ENCODE results near the gene KRT74. TPM values are rescaled to one million over a fixed set of nuclear protein-coding genes. Genes with fewer than 3 reads are reported as not detected.

The KRT74 gene
- total RNA-seq, 2 experiments from 2014 or later = not detected

DNA sequence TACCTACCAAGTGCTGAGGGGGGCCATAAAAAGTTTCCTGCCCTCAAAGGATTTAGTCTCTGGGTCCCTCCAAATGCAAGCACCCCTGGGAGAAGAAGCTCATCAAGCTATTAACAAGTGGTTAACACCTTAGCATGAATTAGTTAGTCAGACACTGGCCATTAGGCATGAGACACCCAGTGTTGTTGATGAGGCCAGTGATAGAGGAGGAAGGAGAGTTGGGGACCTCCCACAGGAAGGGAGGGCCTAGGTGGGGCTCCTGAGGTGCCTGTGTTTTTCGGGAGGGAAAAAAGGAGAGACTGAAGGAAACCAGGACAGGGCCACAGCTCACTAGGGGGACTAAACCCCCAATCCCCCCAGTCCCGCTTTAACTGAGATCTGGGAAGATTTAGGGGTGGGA is 16.2 kb downstream of the KRT74 start:
- H3K4me1 Mint-ChIP-seq = peaks cover 2% of the 10 kb centered on the region
- H3K9me3 Mint-ChIP-seq = no peaks in the 10 kb centered on the region
- H3K27ac Mint-ChIP-seq = no peak overlapping the region
- H3K27me3 Mint-ChIP-seq = peaks cover 22% of the 10 kb centered on the region
- no peak for DNase-seq
- ChIA-PET POLR2A (no interaction called here), CTCF (no interaction called here)
- H3K36me3 Mint-ChIP-seq (ENCODE audit: low read depth) = no peaks in the 10 kb centered on the region
- no peak overlapping the region for H3K4me3 Mint-ChIP-seq

DNA sequence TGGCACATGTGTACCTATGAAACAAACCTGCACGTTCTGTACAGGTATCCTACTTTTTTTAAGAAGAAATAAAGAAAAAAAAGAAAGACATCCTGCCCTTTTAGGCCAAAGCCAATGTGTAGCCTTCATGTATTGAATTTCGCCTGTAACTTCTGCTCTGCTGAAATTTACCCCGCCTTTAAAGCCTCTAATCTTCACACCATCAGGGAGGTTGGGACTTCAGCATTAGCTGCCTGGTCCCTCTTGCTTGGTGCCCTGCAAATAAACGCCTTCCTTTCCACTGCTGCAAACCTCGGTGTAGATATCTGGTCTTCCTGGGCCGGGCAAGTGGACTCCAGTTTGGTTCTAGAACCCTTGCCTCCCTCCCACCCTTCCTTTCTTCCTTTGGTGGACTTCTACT is 18.1 kb downstream of the KRT74 start:
- ChIA-PET CTCF (no interaction called here), POLR2A (no interaction called here)
- Mint-ChIP-seq H3K36me3 (ENCODE audit: low read depth) (no peaks in the 10 kb centered on the region), H3K27me3 (peaks cover 23% of the 10 kb centered on the region), H3K4me1 (peaks cover 2% of the 10 kb centered on the region), H3K9me3 (no peaks in the 10 kb centered on the region), H3K4me3 (no peak overlapping the region), H3K27ac (no peak overlapping the region)
- DNase-seq = no peak

DNA sequence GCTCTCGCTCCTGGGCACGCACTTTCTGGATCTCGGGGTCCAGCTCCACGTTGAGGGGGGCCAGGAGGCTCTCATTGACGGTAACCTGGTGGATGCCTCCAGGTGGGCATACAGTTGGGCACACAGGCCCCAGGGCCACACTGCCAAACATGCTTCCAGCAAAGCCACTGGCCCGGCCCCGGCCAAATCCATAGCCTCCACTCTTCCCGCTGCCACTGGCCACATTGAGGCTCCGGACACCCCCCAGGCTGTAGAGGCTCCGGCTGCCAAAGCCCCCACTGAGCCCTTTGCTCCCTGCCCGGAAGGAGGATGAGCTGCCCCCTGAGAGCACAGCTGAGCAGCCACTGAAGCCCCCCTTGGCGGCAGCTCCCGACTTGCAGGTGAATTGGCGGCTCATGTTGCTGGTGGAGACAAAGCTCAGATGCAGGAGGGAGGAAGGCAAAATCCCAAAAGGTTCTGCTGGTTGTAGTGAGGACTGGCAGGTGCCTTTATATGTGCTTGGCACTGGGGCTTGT is 20.9 kb downstream of the KRT74 start, which contains the start of gene KRT71:
KRT71 (minus strand) TSS at position 465 of the 515 bp plus-strand sequence; CDS start at position 397, 68 bp downstream.
- Mint-ChIP-seq H3K4me1 (peaks cover 2% of the 10 kb centered on the region), H3K36me3 (ENCODE audit: low read depth) (no peaks in the 10 kb centered on the region), H3K9me3 (no peaks in the 10 kb centered on the region), H3K4me3 (no peak within 1 kb of the TSS), H3K27ac (no peak within 1 kb of the TSS), H3K27me3 (peaks cover 19% of the 10 kb centered on the region)
- POLR2A ChIA-PET = no interaction called here
- DNase-seq = no peak
- CTCF ChIA-PET = no interaction called here

DNA sequence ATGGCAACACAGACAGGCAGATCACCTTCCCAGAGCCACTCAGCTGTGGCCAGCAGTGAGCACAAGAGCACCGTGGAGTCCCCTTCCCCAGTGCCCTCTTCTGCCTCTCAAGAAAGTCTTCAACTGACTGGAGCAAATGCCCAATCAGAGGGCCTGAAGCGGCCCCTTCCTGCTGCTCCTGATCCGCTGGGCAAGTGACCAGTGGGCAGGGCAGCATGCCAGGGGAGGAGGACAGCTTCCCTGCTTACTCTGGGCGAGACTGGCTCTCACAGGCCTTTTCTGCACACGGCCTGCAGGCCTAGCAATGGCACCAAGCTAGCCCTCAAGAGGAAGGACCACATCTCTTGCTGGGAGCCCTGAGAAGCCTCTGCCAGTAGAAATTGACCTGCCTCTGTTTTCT is 21.6 kb downstream of the KRT74 start:
- H3K27me3 Mint-ChIP-seq = peaks cover 19% of the 10 kb centered on the region
- CTCF ChIA-PET = no interaction called here
- no peak overlapping the region for H3K4me3 Mint-ChIP-seq
- H3K27ac Mint-ChIP-seq = no peak overlapping the region
- no peak for DNase-seq
- H3K9me3 Mint-ChIP-seq = no peaks in the 10 kb centered on the region
- peaks cover 2% of the 10 kb centered on the region for H3K4me1 Mint-ChIP-seq
- POLR2A ChIA-PET = no interaction called here
- no peaks in the 10 kb centered on the region for H3K36me3 Mint-ChIP-seq (ENCODE audit: low read depth)

DNA sequence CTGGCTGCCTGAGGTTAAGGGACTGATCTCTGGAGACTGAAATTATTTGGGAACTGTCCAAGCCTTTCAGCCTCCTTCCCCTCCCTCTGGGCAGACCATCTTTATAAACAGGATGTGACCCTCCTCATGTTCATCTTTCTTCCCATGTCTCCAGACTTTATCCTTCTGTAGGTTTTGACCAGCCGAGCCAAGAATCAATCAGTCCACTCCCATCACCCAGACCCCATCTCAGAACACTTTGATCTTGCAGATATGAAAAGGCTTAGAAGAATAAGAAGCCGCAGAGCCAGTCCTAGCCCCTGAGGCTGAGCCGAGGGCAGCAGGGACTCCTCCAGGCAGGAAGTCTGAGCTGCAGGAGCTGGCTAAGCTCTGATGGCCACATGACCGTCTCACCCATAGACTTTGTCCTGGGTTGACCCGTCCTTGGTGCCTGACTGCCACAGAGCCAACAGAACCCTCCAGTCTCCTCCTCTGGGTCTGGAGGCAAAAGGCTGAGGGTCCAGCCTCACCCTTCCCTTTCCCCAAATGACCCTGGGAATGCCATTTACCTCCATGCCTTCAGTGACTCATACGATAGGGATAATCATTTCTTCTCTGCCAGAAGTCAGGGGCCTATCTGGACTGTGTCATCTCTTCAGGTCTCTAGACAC is 22.3 kb downstream of the KRT74 start:
- Mint-ChIP-seq H3K36me3 (ENCODE audit: low read depth) (no peaks in the 10 kb centered on the region), H3K4me1 (peaks cover 2% of the 10 kb centered on the region), H3K4me3 (no peak overlapping the region), H3K27me3 (peaks cover 19% of the 10 kb centered on the region), H3K27ac (no peak overlapping the region), H3K9me3 (no peaks in the 10 kb centered on the region)
- no peak for DNase-seq
- ChIA-PET CTCF (no interaction called here), POLR2A (no interaction called here)

DNA sequence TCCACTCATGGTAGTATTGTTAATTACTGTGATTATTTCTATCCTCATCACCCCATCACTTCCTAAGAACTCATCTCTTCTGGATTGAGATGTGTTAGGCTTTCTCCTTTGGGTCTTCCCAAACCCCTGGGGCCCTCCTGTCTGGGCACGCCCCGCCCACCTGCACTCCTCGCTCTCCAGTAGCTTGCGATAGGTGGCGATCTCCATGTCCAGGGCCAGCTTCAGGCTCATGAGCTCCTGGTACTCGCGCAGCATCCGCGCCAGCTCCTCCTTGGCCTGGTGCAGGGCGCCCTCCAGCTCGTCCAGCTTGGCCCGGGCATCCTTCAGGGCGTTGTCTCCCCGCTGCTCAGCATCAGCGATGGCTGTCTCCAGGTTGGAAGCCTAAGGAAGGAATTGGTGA is 27.5 kb downstream of the KRT74 start:
- Mint-ChIP-seq H3K4me1 (peaks cover 6% of the 10 kb centered on the region), H3K36me3 (ENCODE audit: low read depth) (no peaks in the 10 kb centered on the region), H3K4me3 (no peak overlapping the region), H3K9me3 (no peaks in the 10 kb centered on the region), H3K27ac (no peak overlapping the region), H3K27me3 (peaks cover 3% of the 10 kb centered on the region)
- ChIA-PET CTCF (interaction anchor here (1.5 kb wide), 1 partner anchor 334 kb away, joined by 7 read pairs; no protein-coding TSS in a partner anchor), POLR2A (interaction anchor here (1.0 kb wide), 1 partner anchor 27 kb away, joined by 4 read pairs; the partner anchor contains the start of gene KRT74)
- no peak for DNase-seq

DNA sequence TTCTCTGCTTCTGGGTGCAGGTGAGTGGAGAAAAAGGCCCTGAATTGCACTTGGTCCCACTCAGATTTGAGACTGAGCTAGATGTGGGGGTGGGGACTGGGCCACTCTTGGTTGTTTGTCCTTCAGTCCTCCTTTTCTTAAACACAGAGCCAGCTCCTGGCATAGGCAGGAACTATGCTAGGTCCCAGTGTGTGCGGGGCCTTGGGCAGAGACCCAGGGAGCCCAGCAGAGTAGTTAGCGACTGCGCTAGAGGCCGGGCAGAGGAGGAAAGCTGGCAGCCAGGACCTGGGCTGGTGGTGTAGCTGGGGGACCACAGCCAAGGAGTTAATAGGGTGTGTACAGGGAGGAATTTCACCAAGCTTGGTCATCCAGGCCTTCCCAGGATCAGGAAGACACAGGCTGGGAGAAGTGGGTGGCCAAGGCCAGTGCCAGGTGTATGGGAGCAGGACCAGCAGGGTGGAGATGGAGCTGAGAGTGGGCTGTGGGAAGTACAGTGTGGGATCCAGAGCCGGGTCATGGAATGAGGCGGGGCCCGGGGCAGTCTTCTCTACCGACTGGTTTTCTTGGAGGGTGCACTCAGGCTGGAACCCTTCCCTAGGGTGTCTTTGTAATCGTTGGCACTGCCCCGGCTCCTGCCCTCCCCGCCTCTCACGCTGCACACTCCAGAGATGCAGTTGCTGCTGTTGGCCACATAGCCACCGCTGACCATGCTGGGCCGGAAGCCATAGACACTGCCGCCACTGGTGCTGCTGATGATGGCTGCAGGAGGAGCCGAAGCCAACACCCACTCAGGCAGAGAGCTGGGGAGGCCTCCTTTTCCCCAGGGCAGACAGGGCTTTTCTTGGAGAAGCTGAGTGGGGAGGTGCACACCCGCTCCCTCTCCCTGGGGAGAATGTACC is 29.4 kb downstream of the KRT74 start:
- H3K4me3 Mint-ChIP-seq = no peak overlapping the region
- POLR2A ChIA-PET = no interaction called here
- peaks cover 6% of the 10 kb centered on the region for H3K4me1 Mint-ChIP-seq
- H3K36me3 Mint-ChIP-seq (ENCODE audit: low read depth) = no peaks in the 10 kb centered on the region
- no peaks in the 10 kb centered on the region for H3K9me3 Mint-ChIP-seq
- no peaks in the 10 kb centered on the region for H3K27me3 Mint-ChIP-seq
- no peak overlapping the region for H3K27ac Mint-ChIP-seq
- DNase-seq = no peak
- CTCF ChIA-PET = interaction anchor here (0.6 kb wide), 1 partner anchor 389 kb away, joined by 3 read pairs; no protein-coding TSS in a partner anchor

DNA sequence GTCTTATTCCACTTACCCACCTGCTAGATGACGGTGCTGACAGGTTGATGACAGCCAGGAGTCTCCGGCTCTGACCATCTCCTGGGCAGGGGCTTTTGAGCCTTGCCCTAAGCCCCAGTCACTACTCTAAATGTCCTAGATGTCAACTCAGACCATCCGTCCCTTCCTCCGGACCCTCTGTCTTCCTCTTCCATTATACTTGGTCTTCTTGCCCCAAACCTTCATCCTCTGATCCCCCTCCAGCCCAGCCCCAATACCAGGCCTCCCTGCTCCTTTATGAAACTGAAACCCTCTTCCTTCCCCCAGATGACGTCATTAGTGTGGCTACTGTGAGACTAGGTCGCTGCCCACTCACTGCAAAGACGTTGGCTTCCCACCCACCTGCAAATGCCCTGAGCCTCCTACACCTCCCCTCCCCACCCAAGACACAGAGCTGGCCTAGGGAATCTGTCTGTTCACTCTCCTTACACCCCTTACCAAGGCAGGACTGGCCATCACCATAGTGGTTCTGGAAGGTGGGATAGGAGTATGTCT is 30.8 kb downstream of the KRT74 start:
- POLR2A ChIA-PET = no interaction called here
- H3K9me3 Mint-ChIP-seq = no peaks in the 10 kb centered on the region
- H3K27me3 Mint-ChIP-seq = no peaks in the 10 kb centered on the region
- H3K4me1 Mint-ChIP-seq = peaks cover 6% of the 10 kb centered on the region
- H3K4me3 Mint-ChIP-seq = no peak overlapping the region
- no peaks in the 10 kb centered on the region for H3K36me3 Mint-ChIP-seq (ENCODE audit: low read depth)
- CTCF ChIA-PET = no interaction called here
- DNase-seq = no peak
- H3K27ac Mint-ChIP-seq = no peak overlapping the region

DNA sequence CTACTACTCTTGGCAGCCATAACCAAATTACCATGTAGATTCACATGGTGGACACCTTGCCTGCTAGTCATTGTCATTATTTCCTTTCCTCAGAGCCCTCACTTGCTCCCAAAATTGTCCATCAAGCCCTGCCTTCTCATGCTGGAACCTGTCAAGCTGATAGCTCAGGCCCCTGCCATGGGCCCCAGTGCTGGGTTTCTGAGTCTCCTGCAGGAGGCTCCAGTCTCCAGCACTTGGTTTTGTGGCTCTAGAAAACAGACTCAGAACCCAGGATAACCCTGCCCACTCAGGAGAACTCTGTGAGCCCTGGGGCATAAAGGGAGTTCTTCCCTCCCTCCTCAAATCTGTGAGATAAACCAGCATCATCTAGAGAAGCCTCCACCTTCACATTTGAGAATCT is 31.5 kb downstream of the KRT74 start:
- Mint-ChIP-seq H3K27me3 (no peaks in the 10 kb centered on the region), H3K4me1 (peaks cover 6% of the 10 kb centered on the region), H3K36me3 (ENCODE audit: low read depth) (no peaks in the 10 kb centered on the region), H3K4me3 (no peak overlapping the region), H3K9me3 (no peaks in the 10 kb centered on the region), H3K27ac (no peak overlapping the region)
- CTCF ChIA-PET = no interaction called here
- POLR2A ChIA-PET = no interaction called here
- DNase-seq = no peak

DNA sequence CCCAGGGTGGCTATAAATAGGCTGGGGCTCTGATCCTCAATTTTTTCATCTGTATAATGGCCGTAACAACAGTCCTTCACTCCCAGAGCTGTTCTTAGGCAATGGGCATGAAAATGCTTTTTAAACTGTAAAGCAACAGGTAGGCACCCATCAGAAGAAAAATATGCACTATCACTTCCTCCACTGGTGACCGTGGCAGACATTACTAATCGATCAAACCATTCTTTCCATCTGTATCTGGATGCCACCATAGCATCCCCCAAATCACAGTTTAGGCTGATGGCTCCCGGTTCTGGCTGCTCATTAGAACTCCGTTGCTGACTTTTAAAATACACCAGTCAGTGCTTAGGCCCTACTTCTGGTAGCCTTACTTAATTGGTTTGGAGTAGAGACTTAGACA is 31.9 kb downstream of the KRT74 start:
- Mint-ChIP-seq H3K36me3 (ENCODE audit: low read depth) (no peaks in the 10 kb centered on the region), H3K27ac (no peak overlapping the region), H3K9me3 (no peaks in the 10 kb centered on the region), H3K4me3 (no peak overlapping the region), H3K27me3 (no peaks in the 10 kb centered on the region), H3K4me1 (peaks cover 6% of the 10 kb centered on the region)
- POLR2A ChIA-PET = no interaction called here
- no peak for DNase-seq
- CTCF ChIA-PET = no interaction called here

DNA sequence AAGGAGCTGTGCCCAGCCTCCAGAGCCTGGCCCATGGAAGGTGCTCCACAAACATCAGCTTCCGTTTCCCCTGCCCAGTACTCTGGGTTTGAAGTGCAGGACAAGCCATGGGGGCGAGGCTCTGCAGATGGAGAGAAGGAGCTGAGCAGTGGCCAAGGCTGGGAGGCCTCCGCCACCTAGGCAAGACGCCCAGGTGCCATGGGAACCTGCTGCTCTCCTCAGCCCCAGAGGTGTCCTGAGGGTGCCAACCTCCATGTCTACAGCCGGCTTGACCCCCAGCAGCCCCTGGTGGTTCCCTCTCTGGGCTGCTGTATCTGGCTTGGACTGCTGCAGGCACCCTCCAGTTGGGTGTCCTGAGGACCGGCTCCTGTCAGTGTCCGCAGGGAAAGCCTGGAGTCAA is 33.1 kb downstream of the KRT74 start:
- POLR2A ChIA-PET = no interaction called here
- Mint-ChIP-seq H3K27me3 (no peaks in the 10 kb centered on the region), H3K27ac (no peak overlapping the region), H3K36me3 (ENCODE audit: low read depth) (no peaks in the 10 kb centered on the region), H3K4me1 (peaks cover 6% of the 10 kb centered on the region), H3K4me3 (no peak overlapping the region), H3K9me3 (no peaks in the 10 kb centered on the region)
- DNase-seq = no peak
- CTCF ChIA-PET = interaction anchor here (0.8 kb wide), 1 partner anchor 516 kb away, joined by 3 read pairs; no protein-coding TSS in a partner anchor

DNA sequence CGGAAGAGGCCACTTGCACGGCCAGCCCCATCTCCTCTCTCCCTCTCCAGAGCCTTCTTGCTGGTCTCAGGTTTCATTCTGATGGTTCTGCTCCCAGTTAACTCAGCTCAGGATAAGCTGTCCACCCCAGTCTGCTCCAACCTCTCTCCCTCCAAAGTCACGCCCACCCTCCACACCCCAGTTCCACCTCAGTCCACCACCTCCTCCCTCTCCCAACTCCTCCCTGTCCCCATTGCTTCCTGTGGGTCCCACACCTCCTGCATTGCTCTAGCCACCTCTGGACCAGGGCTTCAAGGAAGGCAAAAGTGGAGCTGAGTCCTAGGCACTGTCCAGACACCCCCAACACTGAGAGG is 33.8 kb downstream of the KRT74 start:
- POLR2A ChIA-PET = no interaction called here
- peaks cover 6% of the 10 kb centered on the region for H3K4me1 Mint-ChIP-seq

DNA sequence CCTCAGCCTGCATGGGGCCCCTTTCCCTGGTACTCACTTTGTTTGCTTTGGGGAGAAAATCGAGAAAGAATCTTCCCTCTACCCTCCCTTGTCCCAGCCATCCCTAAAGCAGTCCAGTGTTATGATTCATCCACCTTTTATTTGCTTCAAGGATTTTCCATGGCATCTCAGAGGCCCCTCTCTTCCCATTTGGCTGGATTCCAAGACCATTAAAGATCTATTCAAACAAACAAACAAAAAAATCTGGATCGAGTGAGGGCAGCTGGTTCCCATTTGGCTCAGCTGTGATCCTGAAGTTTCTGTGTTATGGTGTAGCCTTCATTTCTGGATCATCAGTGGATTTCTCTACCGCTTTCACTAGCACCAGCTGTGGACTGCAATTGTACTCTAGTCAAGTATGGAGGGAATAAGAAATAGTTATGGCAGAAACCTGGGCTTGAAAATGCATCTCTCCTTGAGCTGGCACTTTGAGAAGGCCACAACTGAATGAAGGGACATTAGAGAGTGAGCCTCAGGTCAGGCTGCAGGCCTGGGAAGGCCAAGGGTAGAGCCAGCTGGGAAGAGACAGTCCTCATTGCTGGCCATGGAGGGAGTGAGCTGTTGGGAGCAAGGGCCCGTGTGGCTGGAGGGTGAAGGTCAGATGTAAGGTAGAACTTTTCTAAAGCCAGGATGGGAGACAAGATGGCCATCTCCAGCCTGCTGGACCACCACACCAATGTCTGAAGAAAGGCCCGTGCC is 34.4 kb downstream of the KRT74 start:
- ChIA-PET CTCF (no interaction called here), POLR2A (no interaction called here)
- no peaks in the 10 kb centered on the region for H3K27me3 Mint-ChIP-seq
- H3K27ac Mint-ChIP-seq = no peak overlapping the region
- peaks cover 6% of the 10 kb centered on the region for H3K4me1 Mint-ChIP-seq
- no peaks in the 10 kb centered on the region for H3K9me3 Mint-ChIP-seq
- DNase-seq = no peak
- no peak overlapping the region for H3K4me3 Mint-ChIP-seq
- H3K36me3 Mint-ChIP-seq (ENCODE audit: low read depth) = no peaks in the 10 kb centered on the region

More for the DNA sequence above, 33.8 kb downstream of the KRT74 start:
- Mint-ChIP-seq H3K9me3 (no peaks in the 10 kb centered on the region), H3K36me3 (ENCODE audit: low read depth) (no peaks in the 10 kb centered on the region), H3K27ac (no peak overlapping the region), H3K4me3 (no peak overlapping the region), H3K27me3 (no peaks in the 10 kb centered on the region)
- CTCF ChIA-PET = interaction anchor here (0.8 kb wide), 1 partner anchor 515 kb away, joined by 3 read pairs; no protein-coding TSS in a partner anchor
- DNase-seq = no peak
